Testis (tissue), 2 donors: Measurements from ENCODE around the gene CALHM3.

Experiments used
- POLR2A ChIP-seq: fragments of 450-650 bp; IDR thresholded peaks from one replicate; pipeline ENCODE4 v1.6.1; 2017; ENCODE audit warnings: antibody characterized with exemption, mild to moderate bottlenecking, moderate library complexity
- TF ChIP-seq, protein P1 (sequence below), 3 experiments: fragments of 450-650 bp in 2 of 3; fragments of 200-600 bp in 1 of 3; sonication (generic) in 1 of 3; IDR thresholded peaks; one replicate each; pipeline ENCODE4 v1.5.1; 2016 to 2019; ENCODE audit warnings: antibody characterized with exemption in 3 of 3, mild to moderate bottlenecking in 2 of 3, moderate library complexity in 1 of 3

DNA sequence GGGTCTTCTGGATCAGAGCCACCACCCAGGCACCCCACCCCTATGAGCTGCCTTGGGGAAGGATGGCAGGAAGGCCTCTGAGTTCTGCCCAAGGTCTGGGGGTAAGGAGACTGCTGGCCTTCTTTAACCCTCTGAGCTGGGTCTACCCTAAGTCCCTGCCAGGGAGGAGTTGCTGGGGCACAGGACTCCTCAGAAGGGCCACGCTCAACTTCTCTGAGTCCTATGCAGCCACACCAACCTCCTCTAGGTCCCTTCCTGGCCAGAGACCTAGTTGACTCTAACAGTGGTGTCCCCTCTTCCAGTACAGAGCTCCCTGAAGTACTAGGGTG, 11.9 kb upstream of the CALHM3 start:
- TF ChIP-seq, protein P1, sequence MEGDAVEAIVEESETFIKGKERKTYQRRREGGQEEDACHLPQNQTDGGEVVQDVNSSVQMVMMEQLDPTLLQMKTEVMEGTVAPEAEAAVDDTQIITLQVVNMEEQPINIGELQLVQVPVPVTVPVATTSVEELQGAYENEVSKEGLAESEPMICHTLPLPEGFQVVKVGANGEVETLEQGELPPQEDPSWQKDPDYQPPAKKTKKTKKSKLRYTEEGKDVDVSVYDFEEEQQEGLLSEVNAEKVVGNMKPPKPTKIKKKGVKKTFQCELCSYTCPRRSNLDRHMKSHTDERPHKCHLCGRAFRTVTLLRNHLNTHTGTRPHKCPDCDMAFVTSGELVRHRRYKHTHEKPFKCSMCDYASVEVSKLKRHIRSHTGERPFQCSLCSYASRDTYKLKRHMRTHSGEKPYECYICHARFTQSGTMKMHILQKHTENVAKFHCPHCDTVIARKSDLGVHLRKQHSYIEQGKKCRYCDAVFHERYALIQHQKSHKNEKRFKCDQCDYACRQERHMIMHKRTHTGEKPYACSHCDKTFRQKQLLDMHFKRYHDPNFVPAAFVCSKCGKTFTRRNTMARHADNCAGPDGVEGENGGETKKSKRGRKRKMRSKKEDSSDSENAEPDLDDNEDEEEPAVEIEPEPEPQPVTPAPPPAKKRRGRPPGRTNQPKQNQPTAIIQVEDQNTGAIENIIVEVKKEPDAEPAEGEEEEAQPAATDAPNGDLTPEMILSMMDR (IDR thresholded peaks at IDR 0.05), result no peak
- TF ChIP-seq POLR2A, result no peak
